AG04449 (cell line): ENCODE data around the gene LRFN2.

Experiments used
- CTCF ChIA-PET: fragments of 350-600 bp; formaldehyde crosslinking; extraction: SDS; loops from one replicate; lab custom pipeline; 2021; ENCODE audit warnings: antibody characterized with exemption; lab: Yijun Ruan, JAX
- POLR2A ChIA-PET: fragments of 400-600, 350-600 bp; formaldehyde crosslinking; extraction: SDS; loops from one replicate; lab custom pipeline; 2020; ENCODE audit warnings: antibody characterized with exemption, inconsistent platforms; lab: Yijun Ruan, JAX
- DNase-seq: peaks from one replicate; pipeline ENCODE4 v3.0.0-alpha.2; 2010; ENCODE audit warnings: low read depth, low spot score
- H3K4me3 ChIP-seq: 2 replicates; pipeline ENCODE4 v1.5.1; 2011; ENCODE audit warnings: low read depth, mild to moderate bottlenecking, control low read depth, low read length
- CTCF ChIP-seq: IDR thresholded peaks from one replicate; pipeline ENCODE4 v1.5.1; 2011; ENCODE audit warnings: mild to moderate bottlenecking, moderate library complexity, low read length, control low read depth, inconsistent platforms; ENCODE audit not compliant: insufficient read depth; ENCODE audit errors: missing control alignments

Gene LRFN2

GRCh38 chr6:40432982-40433381 lies 154.2 kb downstream of the LRFN2 start:
- POLR2A ChIA-PET: no interaction called here
- CTCF ChIA-PET: no interaction called here
- no peak overlapping the region for H3K4me3 ChIP-seq
- no peak for TF ChIP-seq CTCF
- DNase-seq: no peak

- DNase-seq: no peak
- CTCF ChIA-PET: no interaction called here
- POLR2A ChIA-PET: no interaction called here
- H3K4me3 ChIP-seq: no peak overlapping the region
- TF ChIP-seq CTCF: no peak
Measured at GRCh38 chr6:40431706-40432105, 155.5 kb downstream of the LRFN2 start.

GRCh38 chr6:40427196-40427595 lies 160.0 kb downstream of the LRFN2 start:
- no peak for DNase-seq
- ChIA-PET POLR2A (no interaction called here), CTCF (no interaction called here)
- TF ChIP-seq CTCF: no peak
- no peak overlapping the region for H3K4me3 ChIP-seq

GRCh38 chr6:40426346-40427066 lies 160.7 kb downstream of the LRFN2 start:
- DNase-seq: no peak
- H3K4me3 ChIP-seq: no peak overlapping the region
- POLR2A ChIA-PET: no interaction called here
- TF ChIP-seq CTCF: no peak
- CTCF ChIA-PET: no interaction called here

- ChIA-PET POLR2A (no interaction called here), CTCF (no interaction called here)
- TF ChIP-seq CTCF: no peak
- no peak overlapping the region for H3K4me3 ChIP-seq
- DNase-seq: no peak
Measured at GRCh38 chr6:40425192-40425919, 161.8 kb downstream of the LRFN2 start.

GRCh38 chr6:40422046-40422445 lies 165.1 kb downstream of the LRFN2 start:
- CTCF ChIA-PET: no interaction called here
- POLR2A ChIA-PET: no interaction called here
- no peak for TF ChIP-seq CTCF
- no peak for DNase-seq
- no peak overlapping the region for H3K4me3 ChIP-seq
